ENCODE measurements around the gene ASTN2. TPM values are rescaled to one million over a fixed set of nuclear protein-coding genes. Genes with fewer than 3 reads are reported as not detected.

Gene ASTN2
- total and polyA plus RNA-seq, 10 of the 15 experiments (the other 5 are each of a cell fraction or from before 2014, with no cell fraction given): 1.4 to 15.7 (median 7.0) TPM

- TF ChIP-seq ETV6 (conservative IDR thresholded peaks at IDR 0.05 in 1 of 2, IDR thresholded peaks at IDR 0.05 in 1 of 2; ENCODE audit: borderline replicate concordance in 1 of 2, low read depth in 1 of 2) (no peak), MTA3 (IDR thresholded peaks at IDR 0.05; ENCODE audit: borderline replicate concordance, low read length) (no peak), ZZZ3 (IDR thresholded peaks at IDR 0.05; ENCODE audit: control insufficient read depth, insufficient read length, low read depth) (no peak), NR2F1 (conservative IDR thresholded peaks at IDR 0.05) (no peak), SMAD1 (IDR thresholded peaks at IDR 0.05; ENCODE audit: low read depth, partially characterized antibody) (no peak), CHD2 (IDR thresholded peaks at IDR 0.05; ENCODE audit: borderline replicate concordance, low read depth, low read length) (no peak), PAX5 (IDR thresholded peaks at IDR 0.05; ENCODE audit: borderline replicate concordance, low read depth, low read length) (no peak), KLF5 (IDR thresholded peaks at IDR 0.05; ENCODE audit: partially characterized antibody) (no peak)
Measured at GRCh38 chr9:117018966-117019617, 395.8 kb downstream of the ASTN2 start (continued).

- CTCF ChIA-PET: no interaction called here
- TF ChIP-seq SMAD5 (IDR thresholded peaks at IDR 0.05; ENCODE audit: low read depth): no peak
- POLR2A ChIA-PET: no interaction called here
- DNase-seq (ENCODE audit: low read depth, low spot score): no peak
- no peak for ATAC-seq
- no peaks in the 10 kb centered on the region for H3K9me3 ChIP-seq (replicated peaks; ENCODE audit: control insufficient read depth, insufficient read depth, low read length)
- no peaks in the 10 kb centered on the region for H3K4me1 ChIP-seq (ENCODE audit: control insufficient read depth, insufficient read depth, low read length)
- no TSS peak for BruUV-seq (replicated peaks)
- 12% methylated on average over 3 of the region's 3 CpGs for WGBS (ENCODE audit: insufficient coverage, insufficient replicate concordance, low lambda C conversion rate, missing lambda C conversion rate)
- no peaks in the 10 kb centered on the region for H3K79me2 ChIP-seq (ENCODE audit: control insufficient read depth, insufficient read depth, low read length)
- H4K20me1 ChIP-seq (ENCODE audit: control insufficient read depth, insufficient read depth): no peaks in the 10 kb centered on the region
- no peak overlapping the region for H3K4me3 ChIP-seq
- no peak overlapping the region for H3K9ac ChIP-seq (ENCODE audit: control insufficient read depth, insufficient read depth, low read length)
- FAIRE-seq: no peak
- H3K27ac ChIP-seq (ENCODE audit: control insufficient read depth, insufficient read depth): no peak overlapping the region
- SMC1A ChIA-PET (ENCODE audit: uncharacterized antibody, unreplicated experiment): interaction anchor here (1.1 to 1.2 kb wide), 2 partner anchors 18 to 108 kb away, joined by 3 read pairs; no protein-coding TSS in a partner anchor
- RAD21 ChIA-PET (ENCODE audit: unreplicated experiment): no interaction called here
- no peaks in the 10 kb centered on the region for H3K36me3 ChIP-seq (ENCODE audit: control insufficient read depth in 2 of 2, insufficient read depth in 2 of 2, low read length in 1 of 2)
- H2AFZ ChIP-seq (ENCODE audit: control insufficient read depth, low read depth, low read length): no peak overlapping the region
- H3K4me2 ChIP-seq (ENCODE audit: control insufficient read depth, insufficient read depth): no peak overlapping the region
- no peaks in the 10 kb centered on the region for H3K27me3 ChIP-seq (replicated peaks in 1 of 2; ENCODE audit: control insufficient read depth in 2 of 2, insufficient read depth in 2 of 2, low read length in 1 of 2)
- intact Hi-C loops (cut with micrococcal nuclease; ENCODE audit: unreplicated experiment): no loop called here
- in situ Hi-C loops (cut with MboI): no loop called here
Measured at GRCh38 chr9:117017414-117017985, 397.4 kb downstream of the ASTN2 start.
